Measurements from ENCODE around the gene CLSTN3.

DNA sequence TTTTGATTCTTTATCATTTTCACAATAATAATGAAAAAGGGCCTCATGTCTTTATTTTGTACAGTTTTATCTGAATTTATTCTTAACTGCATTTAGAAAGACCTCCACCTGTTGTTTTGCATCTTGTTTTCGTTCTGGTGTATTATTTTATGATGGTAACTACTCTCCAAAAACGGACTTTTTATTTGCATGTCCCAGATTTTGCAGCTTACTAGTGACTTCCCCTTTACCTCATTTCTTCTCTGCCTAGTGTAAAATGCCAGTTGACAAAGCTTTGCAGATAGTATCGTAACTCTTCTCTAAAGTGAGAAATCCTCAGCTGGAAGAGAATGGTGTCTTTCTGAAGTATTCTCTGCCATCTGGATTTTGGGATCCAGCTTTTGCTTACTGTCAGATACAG is 76.5 kb downstream of the CLSTN3 start:
- TF ChIP-seq, protein P1, sequence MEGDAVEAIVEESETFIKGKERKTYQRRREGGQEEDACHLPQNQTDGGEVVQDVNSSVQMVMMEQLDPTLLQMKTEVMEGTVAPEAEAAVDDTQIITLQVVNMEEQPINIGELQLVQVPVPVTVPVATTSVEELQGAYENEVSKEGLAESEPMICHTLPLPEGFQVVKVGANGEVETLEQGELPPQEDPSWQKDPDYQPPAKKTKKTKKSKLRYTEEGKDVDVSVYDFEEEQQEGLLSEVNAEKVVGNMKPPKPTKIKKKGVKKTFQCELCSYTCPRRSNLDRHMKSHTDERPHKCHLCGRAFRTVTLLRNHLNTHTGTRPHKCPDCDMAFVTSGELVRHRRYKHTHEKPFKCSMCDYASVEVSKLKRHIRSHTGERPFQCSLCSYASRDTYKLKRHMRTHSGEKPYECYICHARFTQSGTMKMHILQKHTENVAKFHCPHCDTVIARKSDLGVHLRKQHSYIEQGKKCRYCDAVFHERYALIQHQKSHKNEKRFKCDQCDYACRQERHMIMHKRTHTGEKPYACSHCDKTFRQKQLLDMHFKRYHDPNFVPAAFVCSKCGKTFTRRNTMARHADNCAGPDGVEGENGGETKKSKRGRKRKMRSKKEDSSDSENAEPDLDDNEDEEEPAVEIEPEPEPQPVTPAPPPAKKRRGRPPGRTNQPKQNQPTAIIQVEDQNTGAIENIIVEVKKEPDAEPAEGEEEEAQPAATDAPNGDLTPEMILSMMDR (IDR thresholded peaks at IDR 0.05): no peak
- TF ChIP-seq EZH2 (IDR thresholded peaks at IDR 0.05; ENCODE audit: borderline replicate concordance, insufficient read depth, low read depth, low read length, poor library complexity, severe bottlenecking): no peak
